Renal cortical epithelial cell (primary cell): ENCODE measurements around the gene RANGAP1. TPM values are rescaled to one million over a fixed set of nuclear protein-coding genes. Genes with fewer than 3 reads are reported as not detected.
"Not testable (repeated sequence)": the region's sequence is repeated elsewhere in the genome, so short reads cannot be mapped to it uniquely, and the experiment has no call there.

Source experiments
- DNase-seq: peaks from one replicate; pipeline ENCODE4 v3.0.0-alpha.2; 2011; ENCODE audit warnings: low read depth
- total RNA-seq: library from RNA; depleted of rRNA; stranded (reverse); fragments of >200 nt; gene quantifications from 2 replicates; pipeline ENCODE4 v1.2.3, GENCODE V29; 2014

Gene RANGAP1
- total RNA-seq, 1 donor from 2014 or later = 78.8 TPM

- no peak for DNase-seq
Measured at GRCh38 chr22:41300661-41301060, 14.7 kb upstream of the RANGAP1 start.

DNA sequence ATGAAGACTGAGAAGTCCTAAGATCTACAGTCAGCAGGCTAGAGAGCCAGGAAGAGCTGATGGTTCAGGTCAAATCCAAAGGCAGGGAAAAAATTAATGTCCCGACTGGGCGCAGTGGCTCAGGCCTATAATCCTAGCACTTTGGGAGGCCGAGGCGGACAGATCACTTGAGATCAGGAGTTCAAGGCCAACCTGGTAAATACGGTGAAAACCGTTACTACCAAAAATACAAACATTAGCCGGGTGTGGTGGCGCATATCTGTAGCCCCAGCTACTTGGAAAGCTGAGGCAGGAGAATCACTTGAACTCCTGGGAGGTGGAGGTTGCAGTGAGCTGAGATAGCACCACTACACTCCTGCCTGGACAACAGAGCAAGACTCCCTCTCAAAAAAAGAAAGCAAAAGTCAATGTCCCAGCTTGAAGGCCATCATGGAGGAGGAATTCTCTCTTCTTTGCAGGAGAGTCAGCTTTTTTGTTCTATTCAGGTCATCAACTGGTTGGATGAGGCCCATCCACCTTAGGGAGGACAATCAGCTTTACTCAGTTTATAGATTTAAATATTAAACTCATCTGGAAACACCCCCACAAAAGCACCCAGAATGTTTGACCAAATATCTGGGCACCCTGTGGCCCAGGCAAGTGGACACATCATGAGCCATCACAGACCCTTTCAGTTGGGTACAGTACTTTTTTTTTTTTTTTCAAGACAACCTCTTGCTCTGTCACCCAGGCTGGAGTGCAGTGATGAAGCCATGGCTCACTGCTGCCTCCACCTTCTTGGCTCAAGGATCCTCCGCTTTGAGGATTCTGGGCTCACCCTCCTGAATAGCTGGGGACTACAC lies 11.1 kb upstream of the RANGAP1 start:
- no peak for DNase-seq

- DNase-seq = not testable (repeated sequence)
Measured at GRCh38 chr22:41294816-41295215, 8.8 kb upstream of the RANGAP1 start.

DNA sequence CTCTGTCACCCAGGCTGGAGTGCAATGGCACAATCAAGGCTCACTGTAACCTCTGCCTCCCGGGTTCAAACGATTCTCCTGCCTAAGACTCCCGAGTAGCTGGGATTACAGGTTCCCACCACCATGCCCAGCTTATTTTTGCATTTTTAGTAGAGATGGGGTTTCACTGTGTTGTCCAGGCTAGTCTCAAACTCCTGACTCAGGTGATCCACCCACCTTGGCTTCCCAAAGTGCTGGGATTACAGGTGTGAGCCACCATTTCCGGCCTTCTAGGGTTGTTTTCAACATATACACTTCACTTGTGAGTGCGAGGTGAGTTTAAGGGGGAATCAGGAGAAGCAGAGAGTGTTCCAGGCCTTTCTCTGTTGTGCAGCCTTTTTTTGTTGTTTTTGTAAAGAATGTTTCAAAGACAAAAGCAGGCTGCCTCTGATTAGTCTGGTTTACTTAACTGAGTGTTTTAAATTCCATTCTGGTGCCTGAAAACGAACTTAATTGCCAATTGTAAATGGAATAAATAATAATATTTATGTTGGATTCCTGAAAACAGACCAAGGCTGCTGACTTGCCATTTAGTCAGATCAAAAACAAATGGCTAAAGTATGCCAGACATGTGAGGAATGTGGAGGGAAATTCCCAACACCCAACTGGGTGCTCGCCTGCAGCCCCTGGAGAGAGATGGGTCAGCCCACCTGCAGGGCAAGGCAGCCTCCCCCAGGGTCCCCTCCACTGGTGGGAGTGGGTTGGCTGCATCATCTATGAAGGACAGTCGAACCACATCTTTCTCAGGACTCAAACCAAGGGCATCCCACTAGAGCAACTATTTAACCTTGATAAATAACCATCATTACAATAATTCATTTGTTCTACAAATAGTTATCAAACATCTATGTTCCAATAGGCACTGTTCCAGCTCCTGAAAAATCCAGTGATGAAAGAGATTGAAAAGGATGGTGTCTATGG lies 4.6 kb upstream of the RANGAP1 start:
- peak; percentile 96 for DNase-seq

DNA sequence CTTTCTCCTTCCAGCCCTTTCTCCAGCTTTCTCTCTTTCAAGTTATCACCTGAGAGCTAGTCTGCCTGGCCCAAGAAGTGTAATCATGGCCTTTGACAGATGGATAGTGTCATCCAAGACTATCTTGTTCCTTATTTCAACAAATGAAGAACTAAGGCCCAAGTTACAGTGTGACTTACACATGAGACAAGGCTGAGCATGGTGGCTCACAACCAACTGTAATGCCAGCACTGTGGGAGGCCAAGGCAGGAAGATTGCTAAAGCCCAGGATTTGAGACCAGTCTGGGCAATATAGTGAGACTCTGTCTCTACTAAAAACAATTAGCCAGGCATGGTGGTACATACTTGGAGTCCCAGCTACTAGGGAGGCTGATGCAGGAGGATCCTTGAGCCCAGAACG lies 3.7 kb upstream of the RANGAP1 start:
- no peak for DNase-seq

- peak; percentile 88 for DNase-seq
Measured at GRCh38 chr22:41288245-41288946, 2.4 kb upstream of the RANGAP1 start.

DNA sequence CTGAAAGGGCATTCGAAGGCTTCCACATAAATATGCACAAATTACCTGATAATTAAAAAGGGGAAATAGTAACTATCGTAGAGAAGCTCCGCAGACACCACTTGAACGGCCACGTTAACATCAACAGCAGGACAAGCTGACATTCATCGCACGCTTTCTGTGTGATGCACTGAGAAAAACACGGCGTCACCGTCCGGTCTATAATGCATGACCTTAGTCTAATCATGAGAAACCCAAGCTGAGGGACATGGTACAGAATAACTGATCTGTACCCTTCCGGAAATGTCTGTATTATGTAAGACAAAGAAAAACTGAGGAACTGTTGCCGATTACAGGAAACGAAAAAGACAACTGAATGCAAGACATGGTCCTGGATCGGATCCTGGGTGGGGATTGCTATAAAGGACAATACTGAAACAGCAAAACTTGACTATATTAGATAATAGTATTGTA lies 678 bp upstream of the RANGAP1 start:
- DNase-seq = peak; percentile 47

DNA sequence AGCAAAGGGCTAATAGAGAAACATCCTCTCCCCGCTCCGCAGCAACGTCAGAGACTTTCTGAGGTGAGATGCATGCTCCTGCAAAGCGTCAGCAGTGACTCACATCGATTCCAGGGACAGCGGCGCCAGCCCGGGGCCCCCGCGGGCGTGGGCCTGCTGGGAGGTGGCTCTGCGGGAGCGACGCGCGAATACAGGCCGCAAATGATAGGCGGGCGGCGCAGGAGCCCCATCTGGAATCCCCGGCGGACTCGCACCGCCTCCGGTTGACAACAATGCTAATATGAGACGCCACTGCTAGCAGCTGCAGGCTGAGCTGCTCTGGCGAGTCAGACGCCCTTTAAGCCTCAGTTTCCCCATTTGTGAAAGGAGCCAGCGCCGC lies 557 bp downstream of the RANGAP1 start:
- peak; percentile 75 for DNase-seq

DNA sequence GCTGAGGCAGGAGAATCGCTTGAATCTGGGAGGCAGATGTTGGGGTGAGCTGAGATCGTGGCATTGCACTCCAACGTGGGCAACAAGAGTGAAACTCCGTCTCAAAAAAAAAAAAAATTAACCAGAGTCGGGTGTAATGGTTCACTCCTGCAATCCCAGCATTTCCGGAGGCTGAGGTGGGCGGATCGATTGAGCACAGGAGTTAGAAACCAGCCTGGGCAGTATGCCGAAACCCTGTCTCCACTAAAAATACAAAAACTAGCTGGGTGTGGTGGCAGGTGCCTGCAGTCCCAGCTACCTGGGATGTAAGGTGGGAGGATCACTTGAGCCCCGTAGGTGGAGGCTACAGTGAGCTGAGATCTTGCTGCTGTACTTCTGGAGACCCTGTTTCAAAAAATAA lies 1.5 kb downstream of the RANGAP1 start:
- DNase-seq = no peak

GRCh38 chr22:41280854-41281253 lies 5.1 kb downstream of the RANGAP1 start:
- no peak for DNase-seq

DNA sequence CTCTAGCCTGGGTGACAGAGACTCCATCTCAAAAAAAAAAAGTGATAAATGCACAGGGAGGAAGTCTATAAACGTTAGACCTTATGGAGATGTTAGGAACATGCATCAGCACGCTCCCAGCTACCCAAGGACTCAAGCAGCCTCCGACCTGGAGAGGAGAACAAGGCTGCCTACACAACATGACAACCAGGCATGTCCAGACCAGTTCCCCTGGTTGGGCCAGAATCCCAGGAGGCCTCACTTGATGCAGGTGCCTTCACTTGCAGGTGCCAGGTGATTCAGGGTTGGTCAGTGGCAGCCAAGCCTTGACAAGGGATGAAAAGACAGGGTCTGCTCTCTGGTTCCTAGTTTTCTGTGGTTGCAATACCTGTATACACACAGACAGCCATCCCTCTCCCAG lies 5.9 kb downstream of the RANGAP1 start:
- no peak for DNase-seq

- no peak for DNase-seq
Measured at GRCh38 chr22:41274856-41275255, 11.1 kb downstream of the RANGAP1 start.

GRCh38 chr22:41273128-41273527 lies 12.9 kb downstream of the RANGAP1 start:
- no peak for DNase-seq

- DNase-seq = no peak
Measured at GRCh38 chr22:41271787-41272186, 14.2 kb downstream of the RANGAP1 start.

DNA sequence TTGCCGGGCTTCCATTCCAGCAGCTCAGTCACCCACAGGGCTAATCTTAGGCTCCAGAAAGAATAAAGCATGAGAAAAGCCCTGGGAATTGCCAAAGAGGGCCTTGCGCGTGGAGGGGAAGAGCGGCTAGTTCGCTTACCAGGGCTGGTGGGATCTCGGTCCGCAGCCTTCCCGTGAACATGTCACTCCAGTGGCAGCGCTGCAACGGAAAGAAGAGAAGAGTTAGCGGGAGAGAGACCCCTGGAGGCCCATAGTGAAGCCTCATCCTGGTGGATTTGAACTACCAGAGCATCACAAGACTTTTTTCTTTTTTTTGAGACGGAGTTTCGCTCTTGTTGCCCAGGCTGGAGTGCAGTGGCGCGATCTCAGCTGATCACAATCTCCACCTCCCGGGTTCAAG lies 18.0 kb downstream of the RANGAP1 start:
- DNase-seq = no peak

GRCh38 chr22:41264408-41264941 lies 21.5 kb downstream of the RANGAP1 start:
- DNase-seq = no peak

DNA sequence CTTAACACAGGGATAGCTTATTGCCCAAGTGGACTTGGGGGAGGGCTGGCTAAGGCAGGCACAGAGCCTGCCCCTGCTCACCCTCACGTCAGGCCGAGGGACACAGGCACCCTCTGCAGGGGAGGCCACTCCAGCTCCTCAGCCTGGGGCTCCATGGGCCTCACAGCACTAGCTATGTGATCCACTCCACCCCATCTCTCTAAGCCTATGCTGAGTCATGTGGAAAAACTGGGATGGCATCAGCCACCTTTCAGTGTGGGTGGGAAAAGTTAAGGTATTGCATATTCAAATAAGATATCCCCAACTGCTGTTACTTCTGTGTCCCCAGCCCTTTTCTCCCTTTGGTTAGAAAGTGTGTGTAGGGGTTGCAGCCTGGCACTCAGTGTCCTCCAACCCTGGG lies 22.3 kb downstream of the RANGAP1 start:
- DNase-seq = no peak

- DNase-seq = no peak
Measured at GRCh38 chr22:41262250-41262765, 23.7 kb downstream of the RANGAP1 start.

DNA sequence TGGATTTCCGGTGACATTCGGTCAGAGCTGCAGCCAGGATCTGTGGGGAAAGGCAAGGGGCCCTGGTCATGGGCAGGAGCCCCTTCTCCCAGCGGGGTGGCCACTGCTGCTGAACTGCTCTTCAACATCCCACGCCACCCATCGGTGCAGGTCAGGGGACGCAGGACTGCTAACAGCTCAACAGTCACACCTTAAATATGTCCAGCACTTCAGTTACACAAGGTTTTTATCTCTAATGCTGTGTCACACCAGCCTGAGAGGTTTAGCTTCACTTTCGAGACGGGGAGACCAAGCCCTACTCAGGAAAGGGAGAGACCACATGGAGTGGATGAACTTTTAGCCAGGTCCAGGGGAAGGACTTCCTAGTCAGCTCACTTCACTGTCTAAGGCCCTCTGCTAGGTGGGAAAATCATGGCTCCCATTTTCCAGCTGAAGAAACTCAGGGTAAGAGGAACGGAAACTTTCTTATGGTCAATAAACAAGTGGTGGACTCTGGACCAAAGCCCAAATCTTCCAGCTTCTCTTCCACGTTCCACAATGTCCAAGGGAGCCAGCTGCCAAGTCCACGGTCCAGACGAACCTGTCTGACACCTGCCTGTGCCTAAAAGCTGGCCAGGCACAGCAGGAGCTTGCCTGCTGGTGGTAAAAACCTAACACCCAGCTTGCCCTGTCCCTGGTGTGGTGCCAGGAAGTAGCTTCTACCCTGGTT lies 24.3 kb downstream of the RANGAP1 start:
- DNase-seq = no peak

GRCh38 chr22:41260871-41261270 lies 25.1 kb downstream of the RANGAP1 start:
- no peak for DNase-seq

GRCh38 chr22:41259756-41260155 lies 26.2 kb downstream of the RANGAP1 start:
- DNase-seq = not testable (repeated sequence)
